Type B pancreatic cell (in vitro differentiated cells): ENCODE data around the gene DIO1. TPM values are rescaled to one million over a fixed set of nuclear protein-coding genes. Genes with fewer than 3 reads are reported as not detected.
A peak's percentile ranks its signal among the peaks of the same experiment; 100 is the strongest.

Experiments
- DNase-seq: peaks from one replicate; pipeline ENCODE4 v3.0.0; 2021; ENCODE audit warnings: mixed read lengths; ENCODE audit not compliant: unreplicated experiment; ENCODE audit errors: extremely low spot score
- H3K27ac Mint-ChIP-seq: 2 replicates; pipeline ENCODE4 v1.8.0; 2021; ENCODE audit warnings: mild to moderate bottlenecking, mixed read lengths
- H3K27me3 Mint-ChIP-seq: 2 replicates; pipeline ENCODE4 v1.8.0; 2021; ENCODE audit warnings: mixed read lengths
- H3K36me3 Mint-ChIP-seq: 2 replicates; pipeline ENCODE4 v1.8.0; 2021; ENCODE audit warnings: mixed read lengths
- H3K4me1 Mint-ChIP-seq: one replicate; pipeline ENCODE4 v1.8.0; 2021; ENCODE audit warnings: mixed read lengths; ENCODE audit not compliant: unreplicated experiment
- H3K4me3 Mint-ChIP-seq: 2 replicates; pipeline ENCODE4 v1.8.0; 2021; ENCODE audit warnings: mild to moderate bottlenecking, mixed read lengths
- H3K9me3 Mint-ChIP-seq: 2 replicates; pipeline ENCODE4 v1.8.0; 2021; ENCODE audit warnings: mixed read lengths
- CTCF ChIP-seq: fragments of 200-600 bp; sonication (generic); conservative IDR thresholded peaks from 2 replicates; pipeline ENCODE4 v1.5.0; 2021; ENCODE audit warnings: antibody characterized with exemption, mild to moderate bottlenecking
- total RNA-seq: library from RNA; stranded (reverse); gene quantifications from 2 replicates; pipeline ENCODE4 v1.2.1, GENCODE V29; 2021; ENCODE audit warnings: low replicate concordance

Gene DIO1
- total RNA-seq, 1 donor from 2014 or later, result 6.0 TPM

GRCh38 chr1:53891018-53891417 is 3.0 kb upstream of the DIO1 start:
- H3K4me1 Mint-ChIP-seq, result peaks cover 26% of the 10 kb centered on the region

GRCh38 chr1:53891678-53892077 is 2.3 kb upstream of the DIO1 start:
- Mint-ChIP-seq H3K27me3 (no peaks in the 10 kb centered on the region), H3K27ac (no peak overlapping the region)
- TF ChIP-seq CTCF, result no peak

More at GRCh38 chr1:53891018-53891417, 3.0 kb upstream of the DIO1 start:
- no peak for DNase-seq
- Mint-ChIP-seq H3K27ac (no peak overlapping the region), H3K36me3 (no peaks in the 10 kb centered on the region), H3K9me3 (no peaks in the 10 kb centered on the region), H3K4me3 (no peak overlapping the region), H3K27me3 (no peaks in the 10 kb centered on the region)
- no peak for TF ChIP-seq CTCF

GRCh38 chr1:53892911-53893310 is 1.1 kb upstream of the DIO1 start:
- H3K27ac Mint-ChIP-seq, result no peak overlapping the region
- no peak for DNase-seq

More at GRCh38 chr1:53891678-53892077, 2.3 kb upstream of the DIO1 start:
- no peaks in the 10 kb centered on the region for H3K36me3 Mint-ChIP-seq
- no peak for DNase-seq
- peaks cover 29% of the 10 kb centered on the region for H3K4me1 Mint-ChIP-seq
- H3K4me3 Mint-ChIP-seq, result no peak overlapping the region
- no peaks in the 10 kb centered on the region for H3K9me3 Mint-ChIP-seq

GRCh38 chr1:53894644-53895043 is 657 bp downstream of the DIO1 start:
- Mint-ChIP-seq H3K36me3 (no peaks in the 10 kb centered on the region), H3K27me3 (no peaks in the 10 kb centered on the region), H3K9me3 (no peaks in the 10 kb centered on the region), H3K4me1 (peaks cover 33% of the 10 kb centered on the region), H3K4me3 (no peak overlapping the region), H3K27ac (no peak overlapping the region)
- no peak for TF ChIP-seq CTCF
- DNase-seq, result no peak

More at GRCh38 chr1:53892911-53893310, 1.1 kb upstream of the DIO1 start:
- H3K4me3 Mint-ChIP-seq, result no peak overlapping the region
- H3K36me3 Mint-ChIP-seq, result no peaks in the 10 kb centered on the region
- no peak for TF ChIP-seq CTCF
- H3K27me3 Mint-ChIP-seq, result no peaks in the 10 kb centered on the region
- H3K9me3 Mint-ChIP-seq, result no peaks in the 10 kb centered on the region
- H3K4me1 Mint-ChIP-seq, result peaks cover 30% of the 10 kb centered on the region

GRCh38 chr1:53895421-53895820 is 1.4 kb downstream of the DIO1 start:
- Mint-ChIP-seq H3K9me3 (no peaks in the 10 kb centered on the region), H3K36me3 (no peaks in the 10 kb centered on the region), H3K4me3 (no peak overlapping the region), H3K27me3 (no peaks in the 10 kb centered on the region), H3K4me1 (peaks cover 25% of the 10 kb centered on the region), H3K27ac (peak overlapping the region; percentile 67)
- TF ChIP-seq CTCF, result no peak
- no peak for DNase-seq
